K562 (cell line): ENCODE measurements around the gene PAF1. TPM values are rescaled to one million over a fixed set of nuclear protein-coding genes. Genes with fewer than 3 reads are reported as not detected.

ENCODE experiments used
- CEBPZ ChIP-seq: fragments of 150-350 bp; IDR thresholded peaks from 2 replicates; pipeline ENCODE4 v1.6.1; 2014; ENCODE audit warnings: low read depth, mild to moderate bottlenecking, low read length, borderline replicate concordance
- CXXC5 ChIP-seq: fragments of 250-450 bp; sonication (Bioruptor Pico); IDR thresholded peaks from 2 replicates; pipeline ENCODE4 v1.8.0; 2022; ENCODE audit warnings: inconsistent platforms, mild to moderate bottlenecking, moderate library complexity
- FOXO4 ChIP-seq: fragments of 450-650 bp; formaldehyde crosslinking; IDR thresholded peaks from 2 replicates; pipeline ENCODE4 v1.4.0; 2020; ENCODE audit warnings: mild to moderate bottlenecking, moderate library complexity
- JUND ChIP-seq, 2 experiments: IDR thresholded peaks; 2 replicates in 1 of 2; 3 replicates in 1 of 2; pipeline ENCODE4 v1.6.1; 2011; ENCODE audit warnings: borderline replicate concordance in 2 of 2, low read depth in 2 of 2, low read length in 2 of 2, improper control_type of control experiment in 1 of 2, missing biosample characterization in 1 of 2, missing genetic modification characterization in 1 of 2, missing genetic modification reagents in 1 of 2
- KDM5B ChIP-seq: fragments of 200-600 bp; sonication (generic); IDR thresholded peaks from 2 replicates; pipeline ENCODE4 v1.6.1; 2012; ENCODE audit warnings: low read depth, mild to moderate bottlenecking, moderate library complexity, low read length, control low read depth, inconsistent platforms; ENCODE audit not compliant: insufficient replicate concordance
- MAX ChIP-seq: sonication (generic); formaldehyde crosslinking; IDR thresholded peaks from 2 replicates; pipeline ENCODE4 v1.9.0; 2022; ENCODE audit warnings: mild to moderate bottlenecking, missing genetic modification reagents
- MCM5 ChIP-seq: fragments of 450-650 bp; IDR thresholded peaks from 2 replicates; pipeline ENCODE4 v1.6.1; 2016; ENCODE audit warnings: low read depth
- PRDM10 ChIP-seq: fragments of 450-650 bp; IDR thresholded peaks from 2 replicates; pipeline ENCODE4 v1.6.1; 2018; ENCODE audit not compliant: partially characterized antibody
- RREB1 ChIP-seq: fragments of 250-450 bp; sonication (Bioruptor Pico); IDR thresholded peaks from 2 replicates; pipeline ENCODE4 v1.4.0; 2020
- ZNF778 ChIP-seq: fragments of 450-650 bp; formaldehyde crosslinking; IDR thresholded peaks from 2 replicates; pipeline ENCODE4 v1.4.0; 2020; ENCODE audit warnings: mild to moderate bottlenecking, moderate library complexity
- polyA plus RNA-seq, 8 experiments: library from polyadenylated mRNA; depleted of rRNA in 4 of 8; stranded (reverse) in 5 of 8; unstranded in 3 of 8; fragments of >200 nt; fragmentation: Nextera tagmentation in 2 of 8; fragmentation: Illumina TruSeq in 1 of 8; extraction: Ambion mirVana in 2 of 8; extraction: Trizol in 1 of 8; gene quantifications; 2 replicates each; pipeline versions ENCODE4 v1.2.1 to v1.2.3, GENCODE V29; 2011 to 2014; ENCODE audit warnings: inconsistent platforms in 1 of 8, missing spikeins in 1 of 8
- total RNA-seq, 7 experiments: library from RNA; depleted of rRNA in 6 of 7; stranded (reverse); fragments of >200 nt in 6 of 7; fragmentation: Illumina TruSeq in 2 of 7; extraction: Trizol in 2 of 7; gene quantifications; 2 replicates each; pipeline versions ENCODE4 v1.2.1 to v1.2.3, GENCODE V29; 2011 to 2021; ENCODE audit warnings: low replicate concordance in 1 of 7

PAF1 gene
- total and polyA plus RNA-seq, 9 of the 15 experiments (the other 6 are each of a cell fraction or from before 2014, with no cell fraction given), result 1.5 to 45.0 (median 33.8) TPM

GRCh38 chr19:39390751-39391437 is at the start of gene PAF1, which contains the start of gene MED29 (continued):
- TF ChIP-seq CXXC5, result peak; percentile 98
- peak; percentile 85 for TF ChIP-seq CEBPZ
- TF ChIP-seq KDM5B, result peak; percentile 97
- peak; percentile 70 for TF ChIP-seq MAX
- TF ChIP-seq FOXO4 (CRISPR knock-in tag), result peak; percentile 78; the same call in 1 of the 2 replicates
- TF ChIP-seq RREB1, result peak; percentile 54; the same call in 1 of the 2 replicates
- TF ChIP-seq JUND (IDR thresholded peaks at IDR 0.05; ENCODE audit: borderline replicate concordance, low read depth, low read length), result peak; percentile 92
- TF ChIP-seq JUND (tag; IDR thresholded peaks at IDR 0.05; ENCODE audit: borderline replicate concordance, low read depth, low read length), result peak; percentile 83; the same call in 2 of the 3 replicates
- no peak for TF ChIP-seq ZNF778
- no peak for TF ChIP-seq MCM5
- peak; percentile 40 for TF ChIP-seq PRDM10
